A673 (cell line): ENCODE measurements around the gene PML.

Source experiments
- EZH2 ChIP-seq: fragments of 200-600 bp; sonication (generic); IDR thresholded peaks from 2 replicates; pipeline ENCODE4 v1.6.1; 2017; ENCODE audit warnings: borderline replicate concordance, low read depth, mild to moderate bottlenecking, mixed read lengths, antibody characterized with exemption, low read length; ENCODE audit not compliant: poor library complexity, severe bottlenecking
- TF ChIP-seq, protein P1 (sequence below): fragments of 300-800, 200-600 bp; sonication (generic); conservative IDR thresholded peaks from 2 replicates; pipeline ENCODE4 v1.5.1; 2017; ENCODE audit warnings: low read depth, mild to moderate bottlenecking, antibody characterized with exemption, low read length, moderate library complexity, mixed read lengths

DNA sequence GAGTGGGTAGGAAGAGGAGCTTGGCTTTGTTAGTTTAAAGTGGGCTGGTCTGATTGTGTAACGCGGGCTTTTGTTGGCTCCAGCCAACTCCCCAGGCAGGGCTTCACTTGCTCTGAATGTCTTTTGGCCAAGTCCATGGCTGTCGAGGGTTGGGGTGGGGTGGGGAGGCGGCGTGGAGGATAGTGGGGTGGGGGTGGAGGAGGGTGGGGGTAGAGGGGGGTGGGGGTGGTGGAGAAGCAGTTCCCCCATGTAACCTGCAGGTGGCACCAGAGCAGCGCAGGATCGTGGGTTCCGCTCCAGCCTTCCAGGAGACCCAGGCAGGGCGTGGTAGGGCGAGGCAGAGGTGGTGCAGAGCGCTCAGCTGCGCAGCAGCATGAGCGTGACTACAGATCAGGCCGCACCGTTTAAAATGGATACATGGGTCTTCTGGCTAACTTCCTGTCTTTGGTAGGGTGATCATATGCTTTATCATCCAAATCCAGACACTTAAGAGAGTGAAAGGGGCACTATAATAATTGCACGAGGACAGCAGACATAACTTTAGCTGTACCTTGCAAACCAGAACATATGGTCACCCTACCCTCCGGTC, 59.5 kb downstream of the PML start:
- TF ChIP-seq EZH2 = no peak
- TF ChIP-seq, protein P1, sequence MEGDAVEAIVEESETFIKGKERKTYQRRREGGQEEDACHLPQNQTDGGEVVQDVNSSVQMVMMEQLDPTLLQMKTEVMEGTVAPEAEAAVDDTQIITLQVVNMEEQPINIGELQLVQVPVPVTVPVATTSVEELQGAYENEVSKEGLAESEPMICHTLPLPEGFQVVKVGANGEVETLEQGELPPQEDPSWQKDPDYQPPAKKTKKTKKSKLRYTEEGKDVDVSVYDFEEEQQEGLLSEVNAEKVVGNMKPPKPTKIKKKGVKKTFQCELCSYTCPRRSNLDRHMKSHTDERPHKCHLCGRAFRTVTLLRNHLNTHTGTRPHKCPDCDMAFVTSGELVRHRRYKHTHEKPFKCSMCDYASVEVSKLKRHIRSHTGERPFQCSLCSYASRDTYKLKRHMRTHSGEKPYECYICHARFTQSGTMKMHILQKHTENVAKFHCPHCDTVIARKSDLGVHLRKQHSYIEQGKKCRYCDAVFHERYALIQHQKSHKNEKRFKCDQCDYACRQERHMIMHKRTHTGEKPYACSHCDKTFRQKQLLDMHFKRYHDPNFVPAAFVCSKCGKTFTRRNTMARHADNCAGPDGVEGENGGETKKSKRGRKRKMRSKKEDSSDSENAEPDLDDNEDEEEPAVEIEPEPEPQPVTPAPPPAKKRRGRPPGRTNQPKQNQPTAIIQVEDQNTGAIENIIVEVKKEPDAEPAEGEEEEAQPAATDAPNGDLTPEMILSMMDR = peak; percentile 56
